ENCODE measurements around the gene PKIB.

DNA sequence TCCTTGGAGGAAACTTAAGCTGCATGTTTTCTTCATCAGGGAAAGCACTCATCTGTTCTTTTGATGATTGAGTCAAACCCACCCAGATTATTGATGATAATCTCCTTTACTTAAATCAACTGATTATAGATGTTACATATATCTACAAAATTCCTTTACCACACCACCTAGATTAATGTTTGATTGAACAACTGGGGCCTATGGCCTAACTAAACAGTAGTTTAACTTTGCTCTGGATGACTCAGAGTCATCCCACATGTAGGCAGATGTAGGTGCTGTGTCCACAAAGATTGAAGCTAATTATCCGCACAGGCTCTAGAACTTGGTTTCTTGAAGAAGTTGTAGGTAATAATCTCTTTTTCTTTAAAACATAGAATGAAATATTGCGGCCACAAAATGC lies 42.2 kb downstream of the PKIB start:
- TF ChIP-seq, protein P1, sequence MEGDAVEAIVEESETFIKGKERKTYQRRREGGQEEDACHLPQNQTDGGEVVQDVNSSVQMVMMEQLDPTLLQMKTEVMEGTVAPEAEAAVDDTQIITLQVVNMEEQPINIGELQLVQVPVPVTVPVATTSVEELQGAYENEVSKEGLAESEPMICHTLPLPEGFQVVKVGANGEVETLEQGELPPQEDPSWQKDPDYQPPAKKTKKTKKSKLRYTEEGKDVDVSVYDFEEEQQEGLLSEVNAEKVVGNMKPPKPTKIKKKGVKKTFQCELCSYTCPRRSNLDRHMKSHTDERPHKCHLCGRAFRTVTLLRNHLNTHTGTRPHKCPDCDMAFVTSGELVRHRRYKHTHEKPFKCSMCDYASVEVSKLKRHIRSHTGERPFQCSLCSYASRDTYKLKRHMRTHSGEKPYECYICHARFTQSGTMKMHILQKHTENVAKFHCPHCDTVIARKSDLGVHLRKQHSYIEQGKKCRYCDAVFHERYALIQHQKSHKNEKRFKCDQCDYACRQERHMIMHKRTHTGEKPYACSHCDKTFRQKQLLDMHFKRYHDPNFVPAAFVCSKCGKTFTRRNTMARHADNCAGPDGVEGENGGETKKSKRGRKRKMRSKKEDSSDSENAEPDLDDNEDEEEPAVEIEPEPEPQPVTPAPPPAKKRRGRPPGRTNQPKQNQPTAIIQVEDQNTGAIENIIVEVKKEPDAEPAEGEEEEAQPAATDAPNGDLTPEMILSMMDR (IDR thresholded peaks at IDR 0.05), result no peak
- no peak for TF ChIP-seq EZH2 (IDR thresholded peaks at IDR 0.05)
- TF ChIP-seq EZH2phosphoT487 (IDR thresholded peaks at IDR 0.05), result no peak

Data from neural progenitor cell (in vitro differentiated cells).